ENCODE results near the gene DPEP2NB. TPM values are rescaled to one million over a fixed set of nuclear protein-coding genes. Genes with fewer than 3 reads are reported as not detected.

DPEP2NB gene, protein sequence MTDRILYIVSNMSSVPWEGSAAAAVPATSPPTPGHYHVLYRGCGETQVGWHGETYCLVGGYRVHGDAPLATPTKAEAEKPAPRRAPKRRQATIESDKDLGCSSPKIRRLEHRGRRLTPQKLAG
- not detected for total RNA-seq

- no peak within 1 kb of the TSS for H3K4me3 ChIP-seq
- in situ Hi-C loops (cut with MboI; ENCODE audit: low sequenced_read_pairs in 4 of 4), result no loop called here
- DNase-seq (no peak), ATAC-seq (no peak)
- H3K9me3 ChIP-seq, result no peaks in the 10 kb centered on the region
- TF ChIP-seq POLR2A (IDR thresholded peaks at IDR 0.05), result no peak
- no peak for TF ChIP-seq CTCF (IDR thresholded peaks at IDR 0.05 in 4 of 5, conservative IDR thresholded peaks at IDR 0.05 in 1 of 5)
- intact Hi-C loops (cut with DNase I; ENCODE audit: low total_unique reads), result no loop called here
- H3K36me3 ChIP-seq, result no peaks in the 10 kb centered on the region
- H3K4me1 ChIP-seq, result no peaks in the 10 kb centered on the region
- no peaks in the 10 kb centered on the region for H3K27me3 ChIP-seq
- no peak within 1 kb of the TSS for H3K27ac ChIP-seq
Measured at GRCh38 chr16:68015681-68016080, at the start of gene DPEP2NB. TSS of gene DPEP2NB (minus strand) at chr16:68015911. CDS start at chr16:68015770, 141 bp downstream.

GRCh38 chr16:68064791-68065365, 49.2 kb upstream of the DPEP2NB start:
- Histone ChIP-seq H3K9me3 (no peaks in the 10 kb centered on the region), H3K27ac (peak overlapping the region; percentile 85 to 92 (median 89)), H3K36me3 (no peaks in the 10 kb centered on the region), H3K4me3 (no peak overlapping the region), H3K4me1 (peaks cover 40 to 50% of the 10 kb centered on the region in 2 donors), H3K27me3 (no peaks in the 10 kb centered on the region)
- DNase-seq (peak; percentile 83 to 91), ATAC-seq (peak; percentile 90)
- no peak for TF ChIP-seq POLR2A (IDR thresholded peaks at IDR 0.05)
- peak; percentile 84 to 86 (median 85) for TF ChIP-seq CTCF (IDR thresholded peaks at IDR 0.05 in 4 of 5, conservative IDR thresholded peaks at IDR 0.05 in 1 of 5)
- intact Hi-C loops (cut with DNase I; ENCODE audit: low total_unique reads), result loop anchor here (2.0 to 5.0 kb wide), 2 partner anchors 72 to 248 kb away; no protein-coding TSS in a partner anchor
- in situ Hi-C loops (cut with MboI; ENCODE audit: low sequenced_read_pairs in 4 of 4), result no loop called here

DNA sequence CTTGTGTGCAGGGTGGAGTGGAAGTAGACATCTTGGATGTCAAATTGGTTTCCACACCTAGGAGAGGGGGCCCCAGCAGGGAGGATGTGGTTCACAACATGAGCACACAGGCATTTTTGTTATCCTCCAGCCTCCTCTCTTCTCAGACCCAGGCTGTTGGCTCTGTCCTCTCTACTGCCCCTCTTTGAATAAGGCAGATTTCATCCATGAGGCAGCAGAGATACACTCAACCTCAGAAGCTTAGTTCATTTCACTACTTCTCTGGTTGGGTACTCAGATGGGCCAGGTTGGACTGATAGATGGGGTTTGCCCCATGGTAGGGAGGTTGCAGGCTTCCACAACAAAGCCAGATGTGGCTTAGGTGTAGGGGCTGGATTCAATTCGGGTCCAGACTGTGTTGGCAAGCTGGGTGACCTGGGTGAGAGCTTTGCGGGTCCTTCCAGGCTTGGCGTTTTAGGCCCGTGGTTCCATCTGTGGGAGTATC, 47.2 kb upstream of the DPEP2NB start:
- Histone ChIP-seq H3K27me3 (no peaks in the 10 kb centered on the region), H3K4me3 (no peak overlapping the region), H3K4me1 (peaks cover 23 to 35% of the 10 kb centered on the region in 2 donors), H3K9me3 (no peaks in the 10 kb centered on the region), H3K27ac (no peak overlapping the region), H3K36me3 (no peaks in the 10 kb centered on the region)
- DNase-seq (no peak), ATAC-seq (no peak)
- intact Hi-C loops (cut with DNase I; ENCODE audit: low total_unique reads) (loop anchor here (5.0 kb wide), 1 partner anchor 246 kb away; no protein-coding TSS in a partner anchor), in situ Hi-C loops (cut with MboI; ENCODE audit: low sequenced_read_pairs in 4 of 4) (no loop called here)
- TF ChIP-seq POLR2A (IDR thresholded peaks at IDR 0.05) (no peak), CTCF (IDR thresholded peaks at IDR 0.05 in 4 of 5, conservative IDR thresholded peaks at IDR 0.05 in 1 of 5) (no peak)

DNA sequence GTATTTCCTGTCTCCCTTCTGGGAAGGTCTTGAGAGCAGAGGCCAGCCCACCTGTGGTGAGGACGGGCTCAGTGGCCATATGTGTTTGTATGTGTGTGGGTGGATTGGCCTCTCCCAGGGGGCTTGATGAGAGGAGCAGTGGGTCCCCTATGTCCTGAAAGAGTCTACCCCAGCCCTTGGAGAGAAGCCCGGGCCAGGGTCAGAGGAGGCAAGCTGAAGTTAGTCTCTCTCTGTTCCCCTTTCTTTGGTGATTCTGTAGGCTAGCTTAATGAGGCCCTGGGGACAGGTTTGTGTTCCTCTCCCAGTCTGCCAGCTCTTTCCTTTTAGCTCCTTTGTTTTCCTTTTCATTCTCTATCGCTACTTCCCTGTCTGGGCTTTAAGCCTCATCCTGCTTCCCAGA, 45.7 kb upstream of the DPEP2NB start:
- TF ChIP-seq POLR2A (IDR thresholded peaks at IDR 0.05), result no peak
- intact Hi-C loops (cut with DNase I; ENCODE audit: low total_unique reads), result loop anchor here (5.0 kb wide), 1 partner anchor 244 kb away; no protein-coding TSS in a partner anchor

DNA sequence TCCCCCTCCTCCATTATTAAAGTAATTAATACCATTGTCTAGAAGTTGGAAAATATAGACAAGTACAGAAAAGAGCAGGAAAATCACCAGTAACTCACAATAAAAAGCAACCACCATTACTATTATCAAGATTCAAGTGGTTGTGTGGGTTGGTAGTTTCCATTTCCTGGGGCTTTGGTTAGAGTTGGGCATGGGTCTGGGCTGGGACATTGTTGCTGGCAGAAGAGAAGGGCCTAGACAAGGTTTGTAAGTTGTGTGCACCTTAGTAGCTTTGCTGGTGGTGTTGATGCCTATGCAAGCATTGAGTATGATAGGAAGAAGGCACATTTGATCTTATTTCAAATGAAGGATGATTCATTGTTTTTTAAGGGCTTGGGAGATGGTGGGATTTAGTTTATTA, 44.1 kb upstream of the DPEP2NB start:
- no peak overlapping the region for H3K27ac ChIP-seq
- no peaks in the 10 kb centered on the region for H3K36me3 ChIP-seq
- intact Hi-C loops (cut with DNase I; ENCODE audit: low total_unique reads), result loop anchor here (5.0 kb wide), 1 partner anchor 243 kb away; no protein-coding TSS in a partner anchor
- H3K4me3 ChIP-seq, result no peak overlapping the region
- no peaks in the 10 kb centered on the region for H3K27me3 ChIP-seq
- ATAC-seq, result no peak
- no peak for DNase-seq
- in situ Hi-C loops (cut with MboI; ENCODE audit: low sequenced_read_pairs in 4 of 4), result no loop called here
- peaks cover 7 to 12% of the 10 kb centered on the region in 2 donors for H3K4me1 ChIP-seq
- H3K9me3 ChIP-seq, result no peaks in the 10 kb centered on the region
- TF ChIP-seq CTCF (IDR thresholded peaks at IDR 0.05 in 4 of 5, conservative IDR thresholded peaks at IDR 0.05 in 1 of 5) (no peak), POLR2A (IDR thresholded peaks at IDR 0.05) (no peak)

More for the DNA sequence above, 45.7 kb upstream of the DPEP2NB start:
- Histone ChIP-seq H3K9me3 (no peaks in the 10 kb centered on the region), H3K36me3 (no peaks in the 10 kb centered on the region), H3K4me3 (no peak overlapping the region), H3K4me1 (peaks cover 20 to 27% of the 10 kb centered on the region in 2 donors), H3K27me3 (no peaks in the 10 kb centered on the region), H3K27ac (no peak overlapping the region)
- in situ Hi-C loops (cut with MboI; ENCODE audit: low sequenced_read_pairs in 4 of 4), result no loop called here
- DNase-seq (no peak), ATAC-seq (no peak)
